ENCODE results near the gene NRARP. TPM values are rescaled to one million over a fixed set of nuclear protein-coding genes. Genes with fewer than 3 reads are reported as not detected.
"Not testable (repeated sequence)": the region's sequence is repeated elsewhere in the genome, so short reads cannot be mapped to it uniquely, and the experiment has no call there.

Gene NRARP
- polyA plus RNA-seq: 32.4 TPM
- long read RNA-seq, donor 1, partial matches to known transcripts: 0 of 3 reads
- long read RNA-seq, donor 1, other reads (novel, unspliced or antisense): 0 of 3 reads
- long read RNA-seq, donor 2, transcript NRARP-201 (1 exons, 1,770 nt): major isoform, 30 of 30 reads
- long read RNA-seq, donor 2, partial matches to known transcripts: 0 of 30 reads
- long read RNA-seq, donor 2, other reads (novel, unspliced or antisense): 0 of 30 reads
- long read RNA-seq, donor 3: 0 reads
- long read RNA-seq, donor 4, transcript NRARP-201 (1 exons, 1,770 nt): major isoform, 8 of 8 reads
- long read RNA-seq, donor 4, partial matches to known transcripts: 0 of 8 reads
- long read RNA-seq, donor 4, other reads (novel, unspliced or antisense): 0 of 8 reads
- long read RNA-seq, donor 5, transcript NRARP-201 (1 exons, 1,770 nt): major isoform, 22 of 22 reads
- long read RNA-seq, donor 5, partial matches to known transcripts: 0 of 22 reads
- long read RNA-seq, donor 5, other reads (novel, unspliced or antisense): 0 of 22 reads
- long read RNA-seq, donor 6, transcript NRARP-201 (1 exons, 1,770 nt): major isoform, 26 of 26 reads
- long read RNA-seq, donor 6, partial matches to known transcripts: 0 of 26 reads
- long read RNA-seq, donor 6, other reads (novel, unspliced or antisense): 0 of 26 reads
- long read RNA-seq, donor 7, transcript NRARP-201 (1 exons, 1,770 nt): major isoform, 25 of 25 reads
- long read RNA-seq, donor 7, partial matches to known transcripts: 0 of 25 reads
- long read RNA-seq, donor 7, other reads (novel, unspliced or antisense): 0 of 25 reads
- long read RNA-seq, donor 8, transcript NRARP-201 (1 exons, 1,770 nt): major isoform, 47 of 47 reads
- long read RNA-seq, donor 8, partial matches to known transcripts: 0 of 47 reads
- long read RNA-seq, donor 8, other reads (novel, unspliced or antisense): 0 of 47 reads
- long read RNA-seq, donor 9, transcript NRARP-201 (1 exons, 1,770 nt): major isoform, 11 of 11 reads
- long read RNA-seq, donor 9, partial matches to known transcripts: 0 of 11 reads
- long read RNA-seq, donor 9, other reads (novel, unspliced or antisense): 0 of 11 reads
- long read RNA-seq, donor 10, transcript NRARP-201 (1 exons, 1,770 nt): major isoform, 31 of 31 reads
- long read RNA-seq, donor 10, partial matches to known transcripts: 0 of 31 reads
- long read RNA-seq, donor 10, other reads (novel, unspliced or antisense): 0 of 31 reads
- long read RNA-seq, donor 11, transcript NRARP-201 (1 exons, 1,770 nt): major isoform, 25 of 25 reads
- long read RNA-seq, donor 11, partial matches to known transcripts: 0 of 25 reads
- long read RNA-seq, donor 11, other reads (novel, unspliced or antisense): 0 of 25 reads

- Histone ChIP-seq H3K27ac (ENCODE audit: low read length) (peak within 1 kb of the TSS; percentile 97), H3K9me3 (ENCODE audit: control insufficient read depth, low read depth, low read length) (no peaks in the 10 kb centered on the region), H3K27me3 (ENCODE audit: control insufficient read depth, insufficient read depth, low read length) (peaks cover 11% of the 10 kb centered on the region), H3K36me3 (ENCODE audit: control insufficient read depth, insufficient read depth, low read length) (peaks cover 14% of the 10 kb centered on the region), H3K4me3 (ENCODE audit: low read length) (peak within 1 kb of the TSS; percentile 89), H3K4me1 (ENCODE audit: control insufficient read depth, insufficient read depth, low read length) (peaks cover 64% of the 10 kb centered on the region)
- no CpG with 5 or more reads among the region's 60 CpGs for WGBS (ENCODE audit: insufficient coverage, low lambda C conversion rate)
- DNase-seq: peak; percentile 90 to 94
These were observed at the start of gene NRARP for GRCh38 chr9:137302118-137302448. Gene NRARP, minus strand, starts transcription at chr9:137302271. Its CDS starts 343 bp downstream, at chr9:137301928.

- no peaks in the 10 kb centered on the region for H3K27me3 ChIP-seq (ENCODE audit: control insufficient read depth, insufficient read depth, low read length)
- H3K4me3 ChIP-seq (ENCODE audit: low read length): no peak overlapping the region
- H3K36me3 ChIP-seq (ENCODE audit: control insufficient read depth, insufficient read depth, low read length): peaks cover 13% of the 10 kb centered on the region
- peaks cover 10% of the 10 kb centered on the region for H3K4me1 ChIP-seq (ENCODE audit: control insufficient read depth, insufficient read depth, low read length)
- no CpG with 5 or more reads among the region's 30 CpGs for WGBS (ENCODE audit: insufficient coverage, low lambda C conversion rate)
- no peak overlapping the region for H3K27ac ChIP-seq (ENCODE audit: low read length)
- DNase-seq: no peak
- peaks cover 40% of the 10 kb centered on the region for H3K9me3 ChIP-seq (ENCODE audit: control insufficient read depth, low read depth, low read length)
These were observed 48.9 kb upstream of the NRARP start for GRCh38 chr9:137350696-137351584.

- peaks cover 13% of the 10 kb centered on the region for H3K36me3 ChIP-seq (ENCODE audit: control insufficient read depth, insufficient read depth, low read length)
- peaks cover 29% of the 10 kb centered on the region for H3K9me3 ChIP-seq (ENCODE audit: control insufficient read depth, low read depth, low read length)
- no CpG with 5 or more reads among the region's 27 CpGs for WGBS (ENCODE audit: insufficient coverage, low lambda C conversion rate)
- no peak for DNase-seq
- peak overlapping the region; percentile 83 for H3K27ac ChIP-seq (ENCODE audit: low read length)
- H3K27me3 ChIP-seq (ENCODE audit: control insufficient read depth, insufficient read depth, low read length): no peaks in the 10 kb centered on the region
- H3K4me1 ChIP-seq (ENCODE audit: control insufficient read depth, insufficient read depth, low read length): peaks cover 10% of the 10 kb centered on the region
- no peak overlapping the region for H3K4me3 ChIP-seq (ENCODE audit: low read length)
These were observed 47.5 kb upstream of the NRARP start for GRCh38 chr9:137349471-137350033.

GRCh38 chr9:137348769-137349470, 46.8 kb upstream of the NRARP start:
- H3K9me3 ChIP-seq (ENCODE audit: control insufficient read depth, low read depth, low read length): peaks cover 27% of the 10 kb centered on the region
- H3K36me3 ChIP-seq (ENCODE audit: control insufficient read depth, insufficient read depth, low read length): peaks cover 15% of the 10 kb centered on the region
- no CpG with 5 or more reads among the region's 31 CpGs for WGBS (ENCODE audit: insufficient coverage, low lambda C conversion rate)
- H3K4me1 ChIP-seq (ENCODE audit: control insufficient read depth, insufficient read depth, low read length): peaks cover 10% of the 10 kb centered on the region
- peak overlapping the region; percentile 83 for H3K27ac ChIP-seq (ENCODE audit: low read length)
- H3K27me3 ChIP-seq (ENCODE audit: control insufficient read depth, insufficient read depth, low read length): no peaks in the 10 kb centered on the region
- peak; percentile 91 to 96 for DNase-seq
- no peak overlapping the region for H3K4me3 ChIP-seq (ENCODE audit: low read length)

- Histone ChIP-seq H3K9me3 (ENCODE audit: control insufficient read depth, low read depth, low read length) (peaks cover 27% of the 10 kb centered on the region), H3K27me3 (ENCODE audit: control insufficient read depth, insufficient read depth, low read length) (no peaks in the 10 kb centered on the region), H3K36me3 (ENCODE audit: control insufficient read depth, insufficient read depth, low read length) (peaks cover 15% of the 10 kb centered on the region), H3K4me1 (ENCODE audit: control insufficient read depth, insufficient read depth, low read length) (peaks cover 10% of the 10 kb centered on the region), H3K27ac (ENCODE audit: low read length) (peak overlapping the region; percentile 26), H3K4me3 (ENCODE audit: low read length) (no peak overlapping the region)
- DNase-seq: no peak
- WGBS (ENCODE audit: insufficient coverage, low lambda C conversion rate): no CpG with 5 or more reads among the region's 13 CpGs
These were observed 45.9 kb upstream of the NRARP start for GRCh38 chr9:137347928-137348327.

- H3K27ac ChIP-seq (ENCODE audit: low read length): no peak overlapping the region
- no peaks in the 10 kb centered on the region for H3K4me1 ChIP-seq (ENCODE audit: control insufficient read depth, insufficient read depth, low read length)
- H3K27me3 ChIP-seq (ENCODE audit: control insufficient read depth, insufficient read depth, low read length): no peaks in the 10 kb centered on the region
- H3K9me3 ChIP-seq (ENCODE audit: control insufficient read depth, low read depth, low read length): peaks cover 9% of the 10 kb centered on the region
- WGBS (ENCODE audit: insufficient coverage, low lambda C conversion rate): no CpG with 5 or more reads among the region's 7 CpGs
- H3K4me3 ChIP-seq (ENCODE audit: low read length): no peak overlapping the region
- DNase-seq: no peak
- H3K36me3 ChIP-seq (ENCODE audit: control insufficient read depth, insufficient read depth, low read length): peaks cover 8% of the 10 kb centered on the region
These were observed 40.4 kb upstream of the NRARP start for GRCh38 chr9:137342482-137342881.

- Histone ChIP-seq H3K27ac (ENCODE audit: low read length) (no peak overlapping the region), H3K36me3 (ENCODE audit: control insufficient read depth, insufficient read depth, low read length) (peaks cover 7% of the 10 kb centered on the region), H3K27me3 (ENCODE audit: control insufficient read depth, insufficient read depth, low read length) (no peaks in the 10 kb centered on the region), H3K4me1 (ENCODE audit: control insufficient read depth, insufficient read depth, low read length) (no peaks in the 10 kb centered on the region), H3K4me3 (ENCODE audit: low read length) (no peak overlapping the region), H3K9me3 (ENCODE audit: control insufficient read depth, low read depth, low read length) (peaks cover 7% of the 10 kb centered on the region)
- no CpG with 5 or more reads among the region's 6 CpGs for WGBS (ENCODE audit: insufficient coverage, low lambda C conversion rate)
- DNase-seq: no peak
These were observed 39.2 kb upstream of the NRARP start for GRCh38 chr9:137341227-137341626.

GRCh38 chr9:137339908-137340462, 37.9 kb upstream of the NRARP start:
- not testable (repeated sequence) for H3K27me3 ChIP-seq (ENCODE audit: control insufficient read depth, insufficient read depth, low read length); H3K9me3 ChIP-seq (ENCODE audit: control insufficient read depth, low read depth, low read length); DNase-seq; H3K4me3 ChIP-seq (ENCODE audit: low read length); H3K4me1 ChIP-seq (ENCODE audit: control insufficient read depth, insufficient read depth, low read length); H3K36me3 ChIP-seq (ENCODE audit: control insufficient read depth, insufficient read depth, low read length)
- WGBS (ENCODE audit: insufficient coverage, low lambda C conversion rate): 84% methylated on average over 5 of the region's 12 CpGs
- peak overlapping the region; percentile 69 for H3K27ac ChIP-seq (ENCODE audit: low read length)
